22Rv1 (cell line): ENCODE data around the gene ZNF354C.

Experiments
- H3K27ac ChIP-seq: fragments of 450-650 bp; 2 replicates; pipeline ENCODE4 v1.5.1; 2017
- CTCF ChIP-seq: fragments of 450-650 bp; IDR thresholded peaks from 2 replicates; pipeline ENCODE4 v1.5.1; 2017; ENCODE audit warnings: mild to moderate bottlenecking
- ZFX ChIP-seq: fragments of 450-650 bp; IDR thresholded peaks from 2 replicates; pipeline ENCODE4 v1.6.1; 2017; ENCODE audit warnings: antibody characterized with exemption, borderline replicate concordance

Gene ZNF354C

GRCh38 chr5:179120951-179121666 is 60.9 kb downstream of the ZNF354C start:
- TF ChIP-seq CTCF (no peak), ZFX (no peak)
- no peak overlapping the region for H3K27ac ChIP-seq

GRCh38 chr5:179121667-179122111 is 61.5 kb downstream of the ZNF354C start:
- TF ChIP-seq ZFX (no peak), CTCF (no peak)
- H3K27ac ChIP-seq, result no peak overlapping the region

- TF ChIP-seq ZFX (no peak), CTCF (no peak)
- H3K27ac ChIP-seq, result no peak overlapping the region
Observed at GRCh38 chr5:179122411-179123108, 62.4 kb downstream of the ZNF354C start.

GRCh38 chr5:179123109-179123426 is 62.9 kb downstream of the ZNF354C start:
- no peak overlapping the region for H3K27ac ChIP-seq
- no peak for TF ChIP-seq CTCF
- TF ChIP-seq ZFX, result no peak

- TF ChIP-seq ZFX (no peak), CTCF (no peak)
- H3K27ac ChIP-seq, result no peak overlapping the region
Observed at GRCh38 chr5:179123491-179124272, 63.5 kb downstream of the ZNF354C start.

- H3K27ac ChIP-seq, result no peak overlapping the region
- TF ChIP-seq ZFX (no peak), CTCF (no peak)
Observed at GRCh38 chr5:179124273-179124852, 64.2 kb downstream of the ZNF354C start.
